Suprapubic skin (tissue), 4 donors: ENCODE measurements around the gene HEPACAM.

Experiments
- CTCF ChIP-seq, 2 donors: fragments of 200-600 bp in 1 of 2; fragments of 450-650 bp in 1 of 2; sonication (generic) in 1 of 2; IDR thresholded peaks; one replicate each; pipeline ENCODE4 v1.5.1; 2016 to 2019; ENCODE audit warnings: antibody characterized with exemption in 2 of 2, mild to moderate bottlenecking in 1 of 2, moderate library complexity in 1 of 2
- POLR2A ChIP-seq, 2 donors: fragments of 450-650 bp; IDR thresholded peaks; one replicate each; pipeline ENCODE4 v1.6.1; 2017; ENCODE audit warnings: antibody characterized with exemption in 2 of 2, mild to moderate bottlenecking in 2 of 2, moderate library complexity in 2 of 2
- POLR2AphosphoS5 ChIP-seq, 3 donors: sonication (generic); formaldehyde crosslinking; IDR thresholded peaks; one replicate each; pipeline ENCODE4 v1.6.1; 2017; ENCODE audit warnings: antibody characterized with exemption in 3 of 3

GRCh38 chr11:124889191-124890091 lies 46.4 kb downstream of the HEPACAM start:
- TF ChIP-seq CTCF (IDR thresholded peaks at IDR 0.05) (no peak), POLR2AphosphoS5 (IDR thresholded peaks at IDR 0.05) (no peak), POLR2A (IDR thresholded peaks at IDR 0.05) (no peak)
